Activated naive CD8-positive, alpha-beta T cell treated with anti-CD3 and anti-CD28 coated beads, Interleukin-2, amount 10 ng/mL, durations not matched to agents 7 days and 5 days (primary cell): ENCODE results near the gene CYP2S1. TPM values are rescaled to one million over a fixed set of nuclear protein-coding genes. Genes with fewer than 3 reads are reported as not detected.
A peak's percentile ranks its signal among the peaks of the same experiment; 100 is the strongest.

Experiments used
- ATAC-seq: fragments of 150-1000 bp; cut with Tn5 transposase; one replicate; pipeline ENCODE4 v1.10.0; 2021; ENCODE audit warnings: low read depth, moderate library complexity
- POLR2A ChIA-PET: fragments of 350-600 bp; sonication (Branson Sonifier 250); formaldehyde crosslinking; loops from one replicate; lab custom pipeline; 2021; ENCODE audit warnings: antibody characterized with exemption; lab: Charles Lee
- DNase-seq: peaks from one replicate; pipeline ENCODE4 v3.0.0; 2021
- H3K27ac Mint-ChIP-seq: one replicate; pipeline ENCODE4 v1.8.0; 2022; ENCODE audit warnings: mild to moderate bottlenecking, mixed read lengths
- H3K27me3 Mint-ChIP-seq: one replicate; pipeline ENCODE4 v1.8.0; 2022; ENCODE audit warnings: mild to moderate bottlenecking, moderate library complexity, mixed read lengths
- H3K36me3 Mint-ChIP-seq: one replicate; pipeline ENCODE4 v1.8.0; 2021; ENCODE audit warnings: mild to moderate bottlenecking, mixed read lengths
- H3K4me1 Mint-ChIP-seq: one replicate; pipeline ENCODE4 v1.8.0; 2021; ENCODE audit warnings: mixed read lengths
- H3K4me3 Mint-ChIP-seq: one replicate; pipeline ENCODE4 v1.8.0; 2022; ENCODE audit warnings: mild to moderate bottlenecking, moderate library complexity, mixed read lengths
- H3K9me3 Mint-ChIP-seq: one replicate; pipeline ENCODE4 v1.8.0; 2021; ENCODE audit warnings: mixed read lengths
- total RNA-seq, 2 experiments: library from RNA; stranded (reverse); gene quantifications; one replicate each; pipeline ENCODE4 v1.2.3, GENCODE V29; 2021

Gene CYP2S1
- total RNA-seq, 2 experiments from 2014 or later = 1.1 to 1.2 TPM

DNA sequence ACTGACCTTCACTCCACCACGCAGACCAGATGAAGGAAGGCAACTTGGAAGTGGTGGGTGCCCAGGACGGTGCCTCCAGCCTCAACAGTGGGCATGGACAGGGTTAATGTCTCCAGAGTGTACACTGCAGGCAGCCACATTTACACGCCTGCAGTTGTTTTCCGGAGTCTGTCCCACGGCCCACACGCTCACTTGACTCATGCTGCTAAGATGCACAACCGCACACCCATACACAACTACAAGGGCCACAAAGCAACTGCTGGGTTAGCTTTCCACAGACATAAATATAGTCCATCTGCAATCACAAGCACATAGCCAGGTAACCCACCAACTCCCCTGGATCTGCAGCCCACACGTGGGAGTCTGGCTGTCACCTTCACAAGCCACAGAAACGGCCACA, 13.4 kb downstream of the CYP2S1 start:
- DNase-seq = no peak
- ATAC-seq = no peak
- Mint-ChIP-seq H3K27me3 (no peaks in the 10 kb centered on the region), H3K27ac (no peak overlapping the region), H3K4me3 (no peak overlapping the region), H3K4me1 (peaks cover 3% of the 10 kb centered on the region), H3K9me3 (no peaks in the 10 kb centered on the region), H3K36me3 (no peaks in the 10 kb centered on the region)
- POLR2A ChIA-PET = no interaction called here

DNA sequence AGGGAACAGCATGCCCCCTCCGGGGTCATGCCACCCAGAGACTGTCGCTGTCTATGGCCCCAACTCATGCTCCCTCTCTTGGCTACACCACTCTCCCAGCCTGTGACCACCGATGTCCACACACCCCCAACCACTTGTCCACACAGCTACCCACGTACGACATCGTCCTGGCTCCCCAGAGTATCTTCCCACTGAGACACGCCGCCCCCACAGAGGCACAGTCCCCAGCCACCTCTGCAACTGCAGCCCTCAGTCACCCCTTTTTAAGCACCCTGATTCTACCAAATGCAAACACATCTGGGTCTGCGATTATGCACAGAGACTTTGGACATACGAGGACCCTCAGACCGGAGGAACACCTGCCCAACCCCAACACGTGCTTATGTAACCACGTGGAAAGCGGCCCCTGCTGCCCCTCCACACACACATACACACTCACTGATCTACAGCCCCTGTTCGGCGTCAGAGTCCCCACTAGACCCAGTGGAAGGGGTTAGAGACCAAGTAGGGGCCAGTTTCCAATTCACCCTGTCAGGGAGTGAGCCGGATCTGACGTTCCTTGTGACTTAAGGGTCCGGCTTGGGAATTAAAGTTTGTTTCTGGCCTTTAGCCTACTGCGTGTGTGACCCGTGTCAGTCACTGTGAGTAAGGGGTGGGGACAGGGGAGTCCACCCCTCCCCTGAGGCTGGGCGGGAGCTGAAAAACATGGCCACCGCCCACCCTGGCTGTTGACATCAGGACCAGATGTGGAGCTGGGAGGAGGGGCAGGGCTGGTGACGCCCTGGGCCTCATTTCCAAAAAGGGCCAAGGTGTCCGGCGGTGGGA, 14.1 kb downstream of the CYP2S1 start:
- POLR2A ChIA-PET = no interaction called here
- Mint-ChIP-seq H3K4me3 (no peak overlapping the region), H3K27me3 (no peaks in the 10 kb centered on the region), H3K36me3 (no peaks in the 10 kb centered on the region), H3K27ac (no peak overlapping the region), H3K4me1 (peaks cover 3% of the 10 kb centered on the region), H3K9me3 (no peaks in the 10 kb centered on the region)
- DNase-seq = no peak
- no peak for ATAC-seq

- no peaks in the 10 kb centered on the region for H3K9me3 Mint-ChIP-seq
- POLR2A ChIA-PET = no interaction called here
- ATAC-seq = no peak
- H3K27ac Mint-ChIP-seq = no peak overlapping the region
- no peaks in the 10 kb centered on the region for H3K36me3 Mint-ChIP-seq
- no peak overlapping the region for H3K4me3 Mint-ChIP-seq
- H3K27me3 Mint-ChIP-seq = peaks cover 18% of the 10 kb centered on the region
- peaks cover 1% of the 10 kb centered on the region for H3K4me1 Mint-ChIP-seq
- DNase-seq = no peak
Measured at GRCh38 chr19:41214161-41214560, 21.1 kb downstream of the CYP2S1 start.

DNA sequence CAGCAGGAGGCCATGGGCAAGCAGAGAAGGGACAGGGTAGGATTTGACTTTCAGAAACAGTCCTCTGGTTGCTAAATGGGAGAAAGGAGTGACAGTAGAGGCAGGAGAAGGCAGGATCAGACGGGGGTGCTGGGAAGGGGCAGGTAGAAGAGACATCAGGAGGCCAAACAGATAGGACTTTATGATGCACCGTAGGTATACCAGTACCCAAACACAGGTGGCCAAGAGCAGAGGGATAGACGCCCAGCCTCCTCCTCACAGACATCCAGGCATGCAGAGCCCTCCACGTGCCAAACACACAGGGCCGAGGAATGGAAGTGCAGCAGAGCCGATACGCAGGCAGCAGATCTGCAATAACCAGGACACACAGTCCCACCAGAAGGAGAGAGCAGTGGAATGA, 24.7 kb downstream of the CYP2S1 start:
- Mint-ChIP-seq H3K4me1 (peaks cover 4% of the 10 kb centered on the region), H3K36me3 (no peaks in the 10 kb centered on the region), H3K27me3 (peaks cover 43% of the 10 kb centered on the region), H3K27ac (no peak overlapping the region), H3K4me3 (no peak overlapping the region), H3K9me3 (no peaks in the 10 kb centered on the region)
- ATAC-seq = no peak
- POLR2A ChIA-PET = interaction anchor here (0.6 kb wide), 1 partner anchor 80 kb away, joined by 3 read pairs; no protein-coding TSS in a partner anchor
- DNase-seq = no peak

GRCh38 chr19:41218249-41218614, 25.2 kb downstream of the CYP2S1 start:
- Mint-ChIP-seq H3K27ac (no peak overlapping the region), H3K27me3 (peaks cover 44% of the 10 kb centered on the region), H3K4me1 (peaks cover 4% of the 10 kb centered on the region), H3K4me3 (no peak overlapping the region), H3K36me3 (no peaks in the 10 kb centered on the region), H3K9me3 (no peaks in the 10 kb centered on the region)
- POLR2A ChIA-PET = no interaction called here
- no peak for ATAC-seq
- no peak for DNase-seq

GRCh38 chr19:41218615-41219507, 25.8 kb downstream of the CYP2S1 start, which contains the start of gene AXL:
TSS of gene AXL (plus strand) at chr19:41219223. CDS start at chr19:41219393, 170 bp downstream.
- no peak for DNase-seq
- peaks cover 44% of the 10 kb centered on the region for H3K27me3 Mint-ChIP-seq
- H3K4me3 Mint-ChIP-seq = no peak within 1 kb of the TSS
- POLR2A ChIA-PET = no interaction called here
- no peaks in the 10 kb centered on the region for H3K9me3 Mint-ChIP-seq
- ATAC-seq = no peak
- no peak within 1 kb of the TSS for H3K27ac Mint-ChIP-seq
- no peaks in the 10 kb centered on the region for H3K36me3 Mint-ChIP-seq
- peaks cover 4% of the 10 kb centered on the region for H3K4me1 Mint-ChIP-seq

GRCh38 chr19:41219924-41220567, 27.0 kb downstream of the CYP2S1 start:
- H3K4me1 Mint-ChIP-seq = peaks cover 6% of the 10 kb centered on the region
- H3K27ac Mint-ChIP-seq = no peak overlapping the region
- POLR2A ChIA-PET = no interaction called here
- H3K27me3 Mint-ChIP-seq = peaks cover 47% of the 10 kb centered on the region
- DNase-seq (no peak), ATAC-seq (no peak)
- H3K36me3 Mint-ChIP-seq = no peaks in the 10 kb centered on the region
- H3K9me3 Mint-ChIP-seq = no peaks in the 10 kb centered on the region
- no peak overlapping the region for H3K4me3 Mint-ChIP-seq

DNA sequence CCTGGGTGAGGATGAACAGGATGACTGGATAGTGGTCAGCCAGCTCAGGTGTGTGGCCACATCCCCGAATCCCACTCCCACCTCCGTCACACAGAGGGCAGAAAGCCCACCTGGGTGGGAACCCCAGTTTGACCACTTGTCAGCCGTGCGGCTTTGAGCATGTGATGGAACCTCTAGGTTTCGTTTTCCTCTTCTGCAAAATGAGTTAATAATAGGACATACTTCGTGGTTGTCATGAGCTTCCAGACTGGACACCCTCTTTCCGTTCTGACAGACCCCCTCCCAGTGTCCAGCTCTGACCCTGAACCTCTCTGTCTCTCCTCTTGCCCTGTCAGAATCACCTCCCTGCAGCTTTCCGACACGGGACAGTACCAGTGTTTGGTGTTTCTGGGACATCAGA, 27.8 kb downstream of the CYP2S1 start:
- H3K4me3 Mint-ChIP-seq = no peak overlapping the region

DNA sequence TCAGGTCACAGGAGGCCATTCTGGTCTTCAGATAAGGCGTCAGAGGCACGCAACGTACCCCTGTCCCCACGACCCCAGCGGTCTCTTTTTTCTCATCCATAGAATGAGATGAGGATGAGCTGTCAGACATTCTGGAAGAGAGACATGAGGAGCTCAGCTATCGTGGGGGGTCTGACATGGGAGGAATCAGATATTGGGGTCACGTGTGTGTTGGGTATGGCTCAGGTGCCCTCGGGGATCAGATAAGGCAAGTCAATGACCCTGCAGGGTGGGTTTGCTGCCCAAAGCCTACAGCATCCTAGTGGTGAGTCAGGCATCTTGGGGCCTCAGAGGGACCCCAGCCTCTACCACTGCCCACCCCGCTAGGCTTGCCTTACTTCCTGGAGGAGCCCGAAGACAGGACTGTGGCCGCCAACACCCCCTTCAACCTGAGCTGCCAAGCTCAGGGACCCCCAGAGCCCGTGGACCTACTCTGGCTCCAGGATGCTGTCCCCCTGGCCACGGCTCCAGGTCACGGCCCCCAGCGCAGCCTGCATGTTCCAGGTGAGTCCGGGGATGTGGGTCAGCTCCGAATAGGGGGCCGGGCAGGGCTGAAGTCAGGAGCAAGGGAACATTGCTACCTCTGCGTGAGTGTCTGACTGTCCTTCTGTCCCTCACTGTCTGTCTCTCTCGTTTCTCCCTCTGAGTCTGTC, 28.6 kb downstream of the CYP2S1 start:
- Mint-ChIP-seq H3K9me3 (no peaks in the 10 kb centered on the region), H3K27me3 (peaks cover 52% of the 10 kb centered on the region), H3K4me3 (no peak overlapping the region), H3K36me3 (no peaks in the 10 kb centered on the region), H3K27ac (peak overlapping the region; percentile 37), H3K4me1 (peaks cover 15% of the 10 kb centered on the region)
- ATAC-seq = no peak
- POLR2A ChIA-PET = no interaction called here
- DNase-seq = no peak

More for the DNA sequence above, 27.8 kb downstream of the CYP2S1 start:
- ATAC-seq (no peak), DNase-seq (no peak)
- Mint-ChIP-seq H3K4me1 (peaks cover 11% of the 10 kb centered on the region), H3K27me3 (peaks cover 54% of the 10 kb centered on the region), H3K36me3 (no peaks in the 10 kb centered on the region), H3K9me3 (no peaks in the 10 kb centered on the region), H3K27ac (no peak overlapping the region)
- POLR2A ChIA-PET = no interaction called here

- DNase-seq = no peak
- peaks cover 49% of the 10 kb centered on the region for H3K27me3 Mint-ChIP-seq
- POLR2A ChIA-PET = no interaction called here
- peak overlapping the region; percentile 37 for H3K27ac Mint-ChIP-seq
- ATAC-seq = no peak
- no peaks in the 10 kb centered on the region for H3K9me3 Mint-ChIP-seq
- H3K4me3 Mint-ChIP-seq = no peak overlapping the region
- H3K36me3 Mint-ChIP-seq = no peaks in the 10 kb centered on the region
- peaks cover 20% of the 10 kb centered on the region for H3K4me1 Mint-ChIP-seq
Measured at GRCh38 chr19:41222240-41222639, 29.2 kb downstream of the CYP2S1 start.

GRCh38 chr19:41223431-41224234, 30.6 kb downstream of the CYP2S1 start:
- POLR2A ChIA-PET = interaction anchor here (0.8 kb wide), 1 partner anchor 39 kb away, joined by 3 read pairs; no protein-coding TSS in a partner anchor
- no peak for ATAC-seq

GRCh38 chr19:41224632-41225031, 31.6 kb downstream of the CYP2S1 start:
- Mint-ChIP-seq H3K27ac (no peak overlapping the region), H3K9me3 (no peaks in the 10 kb centered on the region), H3K4me1 (peaks cover 20% of the 10 kb centered on the region), H3K36me3 (no peaks in the 10 kb centered on the region), H3K27me3 (peaks cover 33% of the 10 kb centered on the region), H3K4me3 (no peak overlapping the region)
- ATAC-seq (no peak), DNase-seq (no peak)
- POLR2A ChIA-PET = interaction anchor here (0.6 kb wide), 1 partner anchor 347 kb away, joined by 4 read pairs; no protein-coding TSS in a partner anchor

More at GRCh38 chr19:41223431-41224234, 30.6 kb downstream of the CYP2S1 start:
- no peak overlapping the region for H3K4me3 Mint-ChIP-seq
- no peak for DNase-seq
- H3K9me3 Mint-ChIP-seq = no peaks in the 10 kb centered on the region
- no peaks in the 10 kb centered on the region for H3K36me3 Mint-ChIP-seq
- peaks cover 21% of the 10 kb centered on the region for H3K4me1 Mint-ChIP-seq
- H3K27ac Mint-ChIP-seq = no peak overlapping the region
- H3K27me3 Mint-ChIP-seq = peaks cover 40% of the 10 kb centered on the region
